WTC11 (cell line): ENCODE data around the gene PPP1R12B. TPM values are rescaled to one million over a fixed set of nuclear protein-coding genes. Genes with fewer than 3 reads are reported as not detected.

Experiments
- ATAC-seq: fragments of 200-7000 bp; cut with Tn5 transposase; 2 replicates; pipeline ENCODE4 v1.10.0; 2021; ENCODE audit warnings: mild to moderate bottlenecking, moderate library complexity
- CTCF ChIA-PET: fragments of 300-600 bp; sonication (Branson Sonifier 250); formaldehyde crosslinking; loops from one replicate; lab custom pipeline; 2021; ENCODE audit warnings: antibody characterized with exemption; lab: Charles Lee
- POLR2A ChIA-PET: fragments of 350-600 bp; sonication (Branson Sonifier 250); formaldehyde crosslinking; loops from one replicate; lab custom pipeline; 2021; ENCODE audit warnings: antibody characterized with exemption; lab: Charles Lee
- DNase-seq: peaks from one replicate; pipeline ENCODE4 v3.0.0; 2021; ENCODE audit warnings: low spot score
- H3K27ac Mint-ChIP-seq: 2 replicates; pipeline ENCODE4 v1.8.0; 2021; ENCODE audit warnings: mixed read lengths
- H3K27me3 Mint-ChIP-seq: 2 replicates; pipeline ENCODE4 v1.8.0; 2021; ENCODE audit warnings: low read depth, mild to moderate bottlenecking, moderate library complexity, mixed read lengths
- H3K36me3 Mint-ChIP-seq: 2 replicates; pipeline ENCODE4 v1.8.0; 2021; ENCODE audit warnings: mixed read lengths
- H3K4me1 Mint-ChIP-seq: 2 replicates; pipeline ENCODE4 v1.8.0; 2022; ENCODE audit warnings: mixed read lengths
- H3K4me3 Mint-ChIP-seq: 2 replicates; pipeline ENCODE4 v1.8.0; 2021; ENCODE audit warnings: mild to moderate bottlenecking, moderate library complexity, mixed read lengths
- H3K9me3 Mint-ChIP-seq: 2 replicates; pipeline ENCODE4 v1.8.0; 2021; ENCODE audit warnings: mixed read lengths
- ATF2 ChIP-seq: sonication (generic); formaldehyde crosslinking; IDR thresholded peaks from 2 replicates; pipeline ENCODE4 v1.8.1; 2022; ENCODE audit warnings: low read depth, missing genetic modification reagents, borderline replicate concordance
- CDX4 ChIP-seq: fragments of 250-450 bp; sonication (Bioruptor Pico); IDR thresholded peaks from 2 replicates; pipeline ENCODE4 v1.9.0; 2021; ENCODE audit warnings: moderate library complexity, mild to moderate bottlenecking, inconsistent platforms, borderline replicate concordance
- FOXP1 ChIP-seq: sonication (generic); formaldehyde crosslinking; IDR thresholded peaks from 2 replicates; pipeline ENCODE4 v1.8.0; 2022; ENCODE audit warnings: missing genetic modification reagents, mild to moderate bottlenecking, moderate library complexity, borderline replicate concordance
- GTF2I ChIP-seq: fragments of 250-450 bp; sonication (Bioruptor Pico); conservative IDR thresholded peaks from 2 replicates; pipeline ENCODE4 v1.4.0; 2021; ENCODE audit warnings: mild to moderate bottlenecking
- IRF2 ChIP-seq: sonication (generic); formaldehyde crosslinking; IDR thresholded peaks from 2 replicates; pipeline ENCODE4 v1.8.0; 2022; ENCODE audit warnings: low read depth, missing genetic modification reagents, borderline replicate concordance
- KAT7 ChIP-seq: sonication (generic); formaldehyde crosslinking; IDR thresholded peaks from 2 replicates; pipeline ENCODE4 v1.8.1; 2023; ENCODE audit warnings: missing genetic modification reagents, mild to moderate bottlenecking, borderline replicate concordance
- NFYB ChIP-seq: sonication (generic); formaldehyde crosslinking; conservative IDR thresholded peaks from 2 replicates; pipeline ENCODE4 v1.8.0; 2022; ENCODE audit warnings: low read depth, missing genetic modification reagents
- NR1H2 ChIP-seq: sonication (generic); formaldehyde crosslinking; IDR thresholded peaks from 2 replicates; pipeline ENCODE4 v1.9.0; 2021; ENCODE audit warnings: mild to moderate bottlenecking, moderate library complexity, missing genetic modification reagents
- PRDM15 ChIP-seq: sonication (generic); formaldehyde crosslinking; IDR thresholded peaks from 2 replicates; pipeline ENCODE4 v1.8.0; 2022; ENCODE audit warnings: missing genetic modification reagents
- PRRX2 ChIP-seq: fragments of 250-450 bp; sonication (Bioruptor Pico); IDR thresholded peaks from 2 replicates; pipeline ENCODE4 v1.8.0; 2021; ENCODE audit warnings: mild to moderate bottlenecking
- SMAD4 ChIP-seq: sonication (generic); formaldehyde crosslinking; IDR thresholded peaks from 2 replicates; pipeline ENCODE4 v1.8.0; 2022; ENCODE audit warnings: mild to moderate bottlenecking, missing genetic modification reagents
- ZNF219 ChIP-seq: sonication (generic); formaldehyde crosslinking; IDR thresholded peaks from 2 replicates; pipeline ENCODE4 v1.8.0; 2023; ENCODE audit warnings: missing genetic modification reagents, mild to moderate bottlenecking, borderline replicate concordance
- ZNF263 ChIP-seq: sonication (generic); formaldehyde crosslinking; IDR thresholded peaks from 2 replicates; pipeline ENCODE4 v1.8.1; 2022; ENCODE audit warnings: low read depth, mild to moderate bottlenecking, moderate library complexity, missing genetic modification reagents
- ZNF423 ChIP-seq: fragments of 250-450 bp; sonication (Bioruptor Pico); IDR thresholded peaks from 2 replicates; pipeline ENCODE4 v2.1.2; 2022; ENCODE audit warnings: mild to moderate bottlenecking, moderate library complexity
- ZNF671 ChIP-seq: fragments of 250-450 bp; sonication (Bioruptor Pico); IDR thresholded peaks from 2 replicates; pipeline ENCODE4 v1.8.0; 2021; ENCODE audit warnings: mild to moderate bottlenecking
- total RNA-seq: library from RNA; stranded (reverse); gene quantifications from 3 replicates; pipeline ENCODE4 v1.2.3, GENCODE V29; 2021
- TF ChIP-seq, protein P1 (sequence below): sonication (generic); formaldehyde crosslinking; IDR thresholded peaks from 2 replicates; pipeline ENCODE4 v1.8.0; 2022; ENCODE audit warnings: mild to moderate bottlenecking, missing genetic modification reagents
- TF ChIP-seq, protein P2 (sequence below): sonication (generic); formaldehyde crosslinking; IDR thresholded peaks from 2 replicates; pipeline ENCODE4 v1.8.1; 2022; ENCODE audit warnings: mild to moderate bottlenecking, moderate library complexity, missing genetic modification reagents

Gene PPP1R12B
- total RNA-seq, 1 experiment from 2014 or later: 19.2 TPM

DNA sequence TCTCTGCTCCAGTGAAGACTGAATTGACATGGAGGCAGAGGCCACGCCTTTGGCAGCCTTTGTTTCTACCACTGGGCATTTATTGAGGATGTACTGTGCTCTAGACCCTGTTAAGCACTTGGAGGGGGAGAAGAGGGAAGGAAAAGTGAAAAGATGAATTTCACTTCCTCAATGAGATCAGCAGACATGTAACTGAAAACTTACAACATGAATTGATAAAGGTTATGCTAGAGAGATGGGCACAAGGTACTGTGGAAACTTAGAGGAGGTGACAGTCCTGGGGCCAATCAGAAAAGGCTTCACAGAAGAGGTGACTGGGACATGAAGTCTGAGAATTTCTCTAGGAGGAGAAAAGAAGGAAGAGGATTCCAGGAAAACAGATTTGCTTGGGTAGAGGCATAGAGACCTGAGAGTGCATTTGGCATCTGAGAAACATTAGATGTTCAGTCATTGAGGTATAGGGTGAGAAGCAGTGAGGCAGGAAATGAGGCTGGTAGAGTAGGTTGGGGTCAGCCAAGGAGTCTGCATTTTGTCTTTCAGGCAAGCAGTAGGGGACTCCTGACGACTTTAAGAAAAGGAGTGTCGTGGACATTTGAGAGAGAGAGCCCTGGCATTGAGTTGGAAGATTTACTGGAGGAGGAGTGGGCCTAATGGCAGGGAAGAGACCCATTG is 248.7 kb downstream of the PPP1R12B start:
- H3K4me1 Mint-ChIP-seq: no peaks in the 10 kb centered on the region
- ChIA-PET POLR2A (no interaction called here), CTCF (no interaction called here)
- no peak overlapping the region for H3K4me3 Mint-ChIP-seq
- no peak for TF ChIP-seq NR1H2
- no peak for TF ChIP-seq PRRX2
- no peak for TF ChIP-seq PRDM15 (CRISPR knock-in tag)
- no peak for TF ChIP-seq ATF2 (CRISPR knock-in tag)
- no peak for TF ChIP-seq ZNF263
- no peak for TF ChIP-seq GTF2I (CRISPR knock-in tag)
- TF ChIP-seq IRF2 (CRISPR knock-in tag): no peak
- TF ChIP-seq ZNF671 (CRISPR knock-in tag): no peak
- TF ChIP-seq, protein P1, sequence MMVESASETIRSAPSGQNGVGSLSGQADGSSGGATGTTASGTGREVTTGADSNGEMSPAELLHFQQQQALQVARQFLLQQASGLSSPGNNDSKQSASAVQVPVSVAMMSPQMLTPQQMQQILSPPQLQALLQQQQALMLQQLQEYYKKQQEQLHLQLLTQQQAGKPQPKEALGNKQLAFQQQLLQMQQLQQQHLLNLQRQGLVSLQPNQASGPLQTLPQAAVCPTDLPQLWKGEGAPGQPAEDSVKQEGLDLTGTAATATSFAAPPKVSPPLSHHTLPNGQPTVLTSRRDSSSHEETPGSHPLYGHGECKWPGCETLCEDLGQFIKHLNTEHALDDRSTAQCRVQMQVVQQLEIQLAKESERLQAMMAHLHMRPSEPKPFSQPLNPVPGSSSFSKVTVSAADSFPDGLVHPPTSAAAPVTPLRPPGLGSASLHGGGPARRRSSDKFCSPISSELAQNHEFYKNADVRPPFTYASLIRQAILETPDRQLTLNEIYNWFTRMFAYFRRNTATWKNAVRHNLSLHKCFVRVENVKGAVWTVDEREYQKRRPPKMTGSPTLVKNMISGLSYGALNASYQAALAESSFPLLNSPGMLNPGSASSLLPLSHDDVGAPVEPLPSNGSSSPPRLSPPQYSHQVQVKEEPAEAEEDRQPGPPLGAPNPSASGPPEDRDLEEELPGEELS: no peak
- TF ChIP-seq FOXP1: no peak
- TF ChIP-seq SMAD4 (CRISPR knock-in tag): no peak
- no peak for TF ChIP-seq CDX4
- TF ChIP-seq ZNF423 (CRISPR knock-in tag): no peak
- TF ChIP-seq ZNF219 (CRISPR knock-in tag): no peak
- TF ChIP-seq KAT7 (CRISPR knock-in tag): no peak
- no peak for TF ChIP-seq NFYB (CRISPR knock-in tag)
- TF ChIP-seq, protein P2, sequence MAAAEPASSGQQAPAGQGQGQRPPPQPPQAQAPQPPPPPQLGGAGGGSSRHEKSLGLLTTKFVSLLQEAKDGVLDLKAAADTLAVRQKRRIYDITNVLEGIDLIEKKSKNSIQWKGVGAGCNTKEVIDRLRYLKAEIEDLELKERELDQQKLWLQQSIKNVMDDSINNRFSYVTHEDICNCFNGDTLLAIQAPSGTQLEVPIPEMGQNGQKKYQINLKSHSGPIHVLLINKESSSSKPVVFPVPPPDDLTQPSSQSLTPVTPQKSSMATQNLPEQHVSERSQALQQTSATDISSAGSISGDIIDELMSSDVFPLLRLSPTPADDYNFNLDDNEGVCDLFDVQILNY (CRISPR knock-in tag): no peak
- TF ChIP-seq, all 79 proteins: peak for 0
- no peaks in the 10 kb centered on the region for H3K27me3 Mint-ChIP-seq
- no peaks in the 10 kb centered on the region for H3K9me3 Mint-ChIP-seq
- DNase-seq (no peak), ATAC-seq (no peak)
- H3K36me3 Mint-ChIP-seq: no peaks in the 10 kb centered on the region
- H3K27ac Mint-ChIP-seq: no peak overlapping the region
